Measurements from ENCODE around the gene CALD1.

DNA sequence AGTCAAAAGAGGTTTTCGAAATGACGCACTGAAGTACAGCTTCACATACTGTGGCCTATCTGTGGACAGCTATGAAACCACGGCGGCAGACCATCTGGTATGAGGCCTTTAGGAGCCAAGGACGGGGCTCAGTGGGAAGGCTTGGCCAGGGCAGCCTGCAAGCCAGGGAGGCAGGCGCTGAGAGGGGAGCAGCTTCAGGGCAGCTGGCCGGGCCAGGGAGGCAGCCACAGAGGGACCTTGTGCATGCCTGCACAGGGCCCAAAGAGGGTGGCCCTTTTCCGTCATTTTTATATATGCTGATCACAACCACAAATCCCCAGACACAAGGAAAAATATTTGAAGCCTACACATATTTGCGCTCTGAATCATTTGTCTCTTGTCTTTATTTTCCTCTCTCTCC is 13.5 kb downstream of the CALD1 start:
- TF ChIP-seq, protein P1, sequence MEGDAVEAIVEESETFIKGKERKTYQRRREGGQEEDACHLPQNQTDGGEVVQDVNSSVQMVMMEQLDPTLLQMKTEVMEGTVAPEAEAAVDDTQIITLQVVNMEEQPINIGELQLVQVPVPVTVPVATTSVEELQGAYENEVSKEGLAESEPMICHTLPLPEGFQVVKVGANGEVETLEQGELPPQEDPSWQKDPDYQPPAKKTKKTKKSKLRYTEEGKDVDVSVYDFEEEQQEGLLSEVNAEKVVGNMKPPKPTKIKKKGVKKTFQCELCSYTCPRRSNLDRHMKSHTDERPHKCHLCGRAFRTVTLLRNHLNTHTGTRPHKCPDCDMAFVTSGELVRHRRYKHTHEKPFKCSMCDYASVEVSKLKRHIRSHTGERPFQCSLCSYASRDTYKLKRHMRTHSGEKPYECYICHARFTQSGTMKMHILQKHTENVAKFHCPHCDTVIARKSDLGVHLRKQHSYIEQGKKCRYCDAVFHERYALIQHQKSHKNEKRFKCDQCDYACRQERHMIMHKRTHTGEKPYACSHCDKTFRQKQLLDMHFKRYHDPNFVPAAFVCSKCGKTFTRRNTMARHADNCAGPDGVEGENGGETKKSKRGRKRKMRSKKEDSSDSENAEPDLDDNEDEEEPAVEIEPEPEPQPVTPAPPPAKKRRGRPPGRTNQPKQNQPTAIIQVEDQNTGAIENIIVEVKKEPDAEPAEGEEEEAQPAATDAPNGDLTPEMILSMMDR (IDR thresholded peaks at IDR 0.05), result no peak
- no peak for TF ChIP-seq POLR2A (IDR thresholded peaks at IDR 0.05)
